ENCODE results near the gene VPS51.
"Not testable (repeated sequence)": the region's sequence is repeated elsewhere in the genome, so short reads cannot be mapped to it uniquely, and the experiment has no call there.

The VPS51 gene

DNA sequence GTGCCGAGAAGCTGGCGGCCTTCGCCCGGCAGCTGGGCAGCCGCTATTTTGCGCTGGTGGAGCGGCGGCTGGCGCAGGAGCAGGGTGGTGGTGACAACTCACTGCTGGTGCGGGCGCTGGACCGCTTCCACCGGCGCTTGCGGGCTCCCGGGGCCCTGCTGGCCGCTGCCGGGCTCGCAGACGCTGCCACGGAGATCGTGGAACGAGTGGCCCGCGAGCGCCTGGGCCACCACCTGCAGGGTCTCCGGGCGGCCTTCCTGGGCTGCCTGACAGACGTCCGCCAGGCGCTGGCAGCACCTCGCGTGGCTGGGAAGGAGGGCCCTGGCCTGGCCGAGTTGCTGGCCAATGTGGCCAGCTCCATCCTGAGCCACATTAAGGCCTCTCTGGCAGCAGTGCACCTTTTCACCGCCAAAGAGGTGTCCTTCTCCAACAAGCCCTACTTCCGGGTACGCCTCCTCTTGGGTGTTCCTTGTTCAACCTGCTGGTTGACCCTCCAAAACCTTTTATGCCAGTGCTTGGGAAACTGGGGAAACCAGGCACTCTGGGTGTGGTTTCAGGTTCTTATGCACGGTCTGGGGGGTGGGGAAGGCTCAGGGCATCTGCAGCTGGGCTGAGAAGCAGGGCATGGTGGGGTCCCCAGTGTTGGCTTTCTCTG is 12.6 kb downstream of the VPS51 start:
- no peak for DNase-seq

DNA sequence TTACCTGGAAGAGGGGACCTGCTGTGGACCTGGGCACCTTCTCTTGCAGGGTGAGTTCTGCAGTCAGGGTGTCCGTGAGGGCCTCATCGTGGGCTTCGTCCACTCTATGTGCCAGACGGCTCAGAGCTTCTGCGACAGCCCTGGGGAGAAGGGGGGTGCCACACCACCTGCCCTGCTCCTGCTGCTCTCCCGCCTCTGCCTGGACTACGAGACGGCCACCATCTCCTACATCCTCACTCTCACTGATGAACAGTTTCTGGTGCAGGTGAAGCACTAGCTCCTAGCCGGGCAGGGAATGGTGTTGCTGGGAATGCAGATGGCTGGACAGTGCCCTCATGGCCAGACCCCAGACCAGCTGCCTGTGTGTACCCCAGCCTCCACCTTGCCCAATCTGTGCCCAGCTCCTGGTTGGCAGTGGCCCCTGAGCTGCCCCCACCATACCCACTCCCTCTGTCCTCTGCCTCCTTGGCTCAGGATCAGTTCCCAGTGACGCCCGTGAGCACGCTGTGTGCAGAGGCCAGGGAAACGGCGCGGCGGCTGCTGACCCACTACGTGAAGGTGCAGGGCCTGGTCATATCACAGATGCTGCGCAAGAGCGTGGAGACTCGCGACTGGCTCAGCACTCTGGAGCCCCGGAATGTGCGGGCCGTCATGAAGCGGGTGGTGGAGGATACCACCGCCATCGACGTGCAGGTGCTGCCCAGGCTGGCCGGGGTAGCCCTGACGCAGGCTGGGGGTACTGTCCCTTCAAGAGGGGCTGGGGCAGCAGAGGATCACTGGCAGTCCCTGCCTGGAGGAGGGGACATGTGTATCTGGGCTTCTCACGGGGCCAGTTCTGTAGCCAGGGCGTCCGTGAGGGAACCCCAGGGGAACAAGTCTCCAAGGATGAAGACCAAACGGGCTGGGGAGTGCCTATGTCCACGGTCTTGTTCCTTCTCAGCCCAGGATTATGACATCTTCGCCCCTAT is 13.5 kb downstream of the VPS51 start:
- no peak for DNase-seq

DNA sequence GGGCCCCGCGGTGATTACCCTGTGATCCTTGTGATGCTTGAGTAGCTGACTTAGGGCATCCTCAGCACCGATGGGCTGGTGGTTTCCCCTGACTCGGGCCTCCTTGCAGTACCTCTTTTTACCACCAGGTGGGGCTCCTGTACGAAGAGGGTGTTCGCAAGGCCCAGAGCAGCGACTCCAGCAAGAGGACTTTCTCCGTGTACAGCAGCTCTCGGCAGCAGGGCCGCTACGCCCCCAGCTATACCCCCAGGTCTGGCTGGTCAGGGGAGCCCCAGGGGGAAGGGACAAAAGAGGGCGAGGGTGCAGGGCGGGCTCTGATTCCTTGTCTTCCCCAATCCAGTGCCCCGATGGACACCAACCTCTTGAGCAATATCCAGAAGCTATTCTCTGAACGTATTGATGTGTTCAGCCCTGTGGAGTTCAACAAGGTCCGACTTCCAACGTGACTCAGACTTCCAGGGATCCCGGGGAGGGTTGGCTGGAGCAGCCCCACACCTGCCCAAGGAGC is 14.4 kb downstream of the VPS51 start:
- peak; percentile 72 for DNase-seq

DNA sequence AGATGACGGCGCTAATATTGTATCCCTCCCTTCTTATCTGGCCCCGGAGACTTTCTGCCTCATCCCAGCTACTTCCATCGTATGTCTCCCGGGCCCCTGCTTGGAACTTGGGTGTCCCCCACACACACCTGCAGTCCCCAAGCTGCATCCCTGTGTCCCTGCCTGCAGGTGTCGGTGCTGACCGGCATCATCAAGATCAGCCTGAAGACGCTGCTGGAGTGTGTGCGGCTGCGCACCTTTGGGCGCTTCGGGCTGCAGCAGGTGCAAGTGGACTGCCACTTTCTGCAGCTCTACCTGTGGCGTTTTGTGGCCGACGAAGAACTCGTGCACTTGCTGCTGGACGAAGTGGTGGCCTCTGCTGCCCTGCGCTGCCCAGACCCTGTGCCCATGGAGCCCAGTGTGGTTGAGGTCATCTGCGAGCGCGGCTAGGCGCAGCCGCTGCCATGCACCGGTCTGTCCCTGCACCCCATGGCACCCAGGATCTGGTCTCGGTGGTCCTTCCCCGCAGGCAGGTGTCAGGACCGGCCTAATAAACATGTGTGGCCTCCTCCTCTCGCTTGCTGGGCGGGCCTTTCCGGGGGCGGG is 15.2 kb downstream of the VPS51 start:
- DNase-seq = no peak

DNA sequence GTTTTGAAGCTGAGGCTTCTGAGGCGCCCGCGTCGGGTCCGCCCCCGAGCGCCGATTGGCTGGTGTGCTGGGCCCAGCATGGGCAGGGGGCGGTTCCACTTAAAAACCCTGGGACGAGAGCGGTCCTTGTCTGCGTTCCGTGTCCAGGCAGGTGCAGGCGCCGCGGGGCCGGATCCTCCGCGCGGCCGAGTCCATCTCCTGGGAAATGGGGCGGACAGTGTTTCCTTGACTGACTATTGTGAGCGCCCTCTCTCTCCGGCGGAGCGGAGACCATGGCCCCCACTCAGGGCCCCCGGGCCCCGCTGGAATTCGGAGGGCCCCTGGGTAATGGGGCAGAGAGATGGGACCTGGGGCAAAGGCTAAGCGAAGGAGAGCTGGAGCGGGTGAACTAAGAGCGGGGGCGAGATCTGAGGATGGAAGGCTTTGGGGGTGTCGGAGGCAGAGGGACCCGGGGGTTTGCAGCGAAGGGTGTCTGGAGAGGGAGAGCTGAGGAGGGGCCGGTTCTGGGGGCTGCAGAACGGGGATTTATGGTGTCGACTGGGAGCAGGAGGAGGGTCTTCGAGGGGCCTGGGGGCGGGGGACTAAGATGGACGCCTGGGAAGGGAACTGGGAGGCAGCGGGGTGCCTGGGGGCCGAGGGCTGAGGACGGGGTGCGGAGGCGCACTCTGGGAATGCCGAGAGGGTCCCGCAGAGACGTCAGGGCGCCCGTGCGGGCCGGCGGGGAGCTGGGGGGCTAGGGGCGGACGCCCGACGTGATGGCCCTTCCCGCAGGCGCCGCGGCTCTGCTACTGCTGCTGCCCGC is 15.9 kb downstream of the VPS51 start, which contains the start of gene TM7SF2:
Gene TM7SF2 (plus strand): TSS at position 129 of the 802 bp plus-strand sequence. CDS start 144 bp downstream, at position 273.
- DNase-seq = peak; percentile 94

DNA sequence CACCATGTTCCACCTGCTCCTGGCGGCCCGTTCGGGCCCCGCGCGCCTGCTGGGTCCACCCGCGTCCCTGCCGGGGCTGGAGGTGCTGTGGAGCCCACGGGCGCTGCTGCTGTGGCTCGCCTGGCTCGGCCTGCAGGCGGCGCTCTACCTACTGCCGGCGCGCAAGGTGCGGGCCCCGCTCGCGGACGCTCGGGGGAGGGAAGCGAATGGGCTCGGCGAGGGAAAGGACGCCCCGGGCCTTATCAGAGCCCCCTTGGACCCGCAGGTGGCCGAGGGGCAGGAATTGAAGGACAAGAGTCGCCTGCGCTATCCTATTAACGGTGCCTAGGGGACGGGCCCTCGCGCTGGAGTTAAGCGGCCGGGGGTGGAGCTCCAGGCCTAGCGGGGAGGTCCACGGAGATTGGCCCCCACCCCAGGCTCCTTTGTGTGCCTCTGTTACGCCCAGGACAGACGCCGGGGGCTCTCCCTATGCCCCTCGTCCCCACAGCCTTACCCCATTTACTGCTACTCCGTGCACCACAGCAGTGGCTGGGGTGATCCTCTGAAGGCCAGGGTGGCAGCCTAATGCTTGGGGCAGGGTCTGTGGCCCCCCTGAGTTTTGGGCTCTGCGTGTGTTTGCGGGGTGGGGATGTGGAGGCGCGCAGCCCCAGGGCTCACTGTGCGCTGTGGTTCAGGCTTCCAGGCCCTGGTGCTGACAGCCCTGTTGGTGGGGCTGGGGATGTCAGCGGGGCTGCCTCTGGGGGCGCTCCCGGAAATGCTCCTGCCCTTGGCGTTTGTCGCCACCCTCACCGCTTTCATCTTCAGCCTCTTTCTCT is 16.7 kb downstream of the VPS51 start:
- peak; percentile 38 for DNase-seq

DNA sequence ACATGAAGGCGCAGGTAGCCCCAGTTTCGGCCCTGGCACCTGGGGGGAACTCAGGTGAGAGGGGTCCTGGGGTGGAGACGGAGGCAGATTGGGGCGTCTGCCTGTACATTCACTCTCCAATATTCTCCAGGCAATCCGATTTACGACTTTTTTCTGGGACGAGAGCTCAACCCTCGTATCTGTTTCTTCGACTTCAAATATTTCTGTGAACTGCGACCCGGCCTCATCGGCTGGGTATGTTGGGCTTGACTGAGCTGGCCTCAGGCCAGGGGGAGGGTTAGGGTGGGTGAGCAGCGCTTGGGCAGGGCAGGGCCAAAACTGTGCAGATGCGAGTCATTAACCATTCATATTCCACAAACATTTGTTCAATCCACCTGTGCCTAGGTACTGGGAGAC is 17.3 kb downstream of the VPS51 start:
- peak; percentile 41 for DNase-seq

DNA sequence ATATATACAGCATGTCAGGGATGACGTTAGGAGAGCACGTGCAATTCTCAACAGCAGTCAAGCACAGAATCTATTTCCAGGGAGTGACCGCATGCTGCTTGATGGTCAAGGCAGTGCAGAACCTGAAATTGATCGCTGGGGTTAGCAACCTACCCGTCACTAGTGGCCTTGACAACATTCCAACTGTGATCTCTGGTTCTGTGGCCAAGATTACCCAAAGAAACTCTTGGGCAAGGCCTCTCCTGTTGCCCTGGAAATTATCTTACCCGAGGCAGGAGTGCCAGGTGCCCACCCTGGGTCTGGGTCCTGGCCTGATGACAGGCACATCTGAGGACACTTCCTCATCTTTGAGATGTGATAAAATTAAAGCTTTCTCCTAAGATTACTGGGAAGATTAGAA is 17.8 kb downstream of the VPS51 start:
- no peak for DNase-seq

DNA sequence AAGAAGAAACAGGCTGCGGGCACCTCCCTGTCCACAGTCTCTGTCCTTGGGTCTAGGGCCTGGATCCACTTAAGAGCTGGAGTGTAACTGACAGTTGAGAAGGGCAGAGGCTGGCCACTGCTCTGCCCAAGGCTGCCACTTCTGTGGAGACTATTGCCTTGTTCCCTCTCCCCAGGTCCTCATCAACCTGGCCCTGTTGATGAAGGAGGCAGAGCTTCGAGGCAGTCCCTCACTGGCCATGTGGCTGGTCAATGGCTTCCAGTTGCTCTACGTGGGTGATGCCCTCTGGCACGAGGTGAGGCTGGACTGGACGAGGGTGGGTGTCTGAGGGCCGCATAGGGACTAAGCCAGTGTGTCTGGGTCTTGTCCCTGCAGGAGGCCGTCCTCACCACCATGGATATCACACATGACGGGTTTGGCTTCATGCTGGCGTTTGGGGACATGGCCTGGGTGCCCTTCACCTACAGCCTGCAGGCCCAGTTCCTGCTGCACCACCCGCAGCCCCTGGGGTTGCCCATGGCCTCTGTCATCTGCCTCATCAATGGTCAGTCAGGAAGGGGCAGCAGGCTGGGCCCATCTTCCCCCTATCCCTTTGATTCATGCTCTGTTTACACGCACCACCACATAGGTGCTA is 18.6 kb downstream of the VPS51 start:
- no peak for DNase-seq

DNA sequence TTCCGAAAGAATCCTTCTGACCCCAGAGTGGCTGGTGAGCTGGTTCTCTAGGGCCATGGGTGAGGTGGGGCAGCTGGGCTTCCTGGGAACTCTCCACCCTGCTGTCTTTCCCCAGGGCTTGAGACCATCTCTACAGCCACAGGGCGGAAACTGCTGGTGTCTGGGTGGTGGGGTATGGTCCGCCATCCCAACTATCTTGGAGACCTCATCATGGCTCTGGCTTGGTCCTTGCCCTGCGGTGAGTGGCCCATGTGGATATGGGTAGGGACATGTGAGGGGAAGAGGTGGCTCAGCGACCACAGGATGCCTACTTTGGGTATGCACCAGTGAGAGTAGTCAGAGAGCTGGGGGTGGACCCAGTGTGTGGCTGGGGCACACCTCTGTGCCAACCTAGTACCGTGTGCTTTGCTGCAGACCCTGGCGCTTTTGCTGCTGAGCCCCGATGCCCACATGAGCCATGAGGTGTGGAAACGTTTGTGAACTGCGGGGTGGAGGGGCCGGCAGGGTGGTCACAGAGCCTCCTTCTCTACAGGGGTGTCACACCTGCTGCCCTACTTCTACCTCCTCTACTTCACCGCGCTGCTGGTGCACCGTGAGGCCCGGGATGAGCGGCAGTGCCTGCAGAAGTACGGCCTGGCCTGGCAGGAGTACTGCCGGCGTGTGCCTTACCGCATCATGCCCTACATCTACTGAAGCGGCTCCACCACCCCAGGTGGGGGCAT is 19.5 kb downstream of the VPS51 start:
- no peak for DNase-seq

DNA sequence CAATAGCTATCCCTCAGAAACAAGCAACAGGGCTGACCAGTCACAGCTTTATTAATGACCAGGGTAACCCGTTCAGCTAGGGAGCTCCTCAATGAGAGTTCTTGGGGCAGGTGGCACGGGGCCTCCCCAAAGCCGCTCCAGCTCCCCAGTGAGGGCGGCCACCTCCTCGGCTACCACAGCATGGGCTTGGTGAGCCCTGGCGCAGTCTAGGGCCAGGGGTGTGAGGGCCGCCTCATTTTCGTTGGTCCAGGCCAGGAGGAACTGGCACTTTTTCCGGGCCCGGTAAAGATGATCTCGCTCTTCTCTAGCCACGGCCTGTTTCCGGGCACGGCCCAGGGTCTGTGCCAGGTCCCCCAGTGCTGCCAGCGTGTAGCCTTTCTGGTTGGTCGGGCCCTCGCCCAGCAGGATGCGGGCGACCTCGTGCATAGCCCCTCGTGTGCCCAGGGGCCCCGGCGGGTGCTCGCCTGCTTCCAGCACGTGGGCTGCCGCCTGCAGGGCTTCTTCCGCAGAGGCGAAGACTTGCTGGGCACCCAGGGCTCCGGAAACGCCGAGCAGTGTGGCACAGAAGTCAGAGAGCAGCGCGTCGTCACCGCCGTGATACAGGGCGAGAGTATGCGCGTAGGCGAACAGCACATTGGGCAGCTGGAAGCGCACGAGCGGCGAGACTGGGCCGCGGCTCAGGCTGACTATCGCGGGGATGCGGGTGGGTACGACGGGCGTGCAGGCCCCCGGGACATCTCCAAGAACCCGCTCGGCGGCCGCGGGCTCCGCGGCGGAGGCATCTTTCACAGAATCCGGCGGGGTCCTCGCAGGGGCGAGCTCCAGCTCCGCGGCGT is 20.6 kb downstream of the VPS51 start:
- DNase-seq = peak; percentile 7

DNA sequence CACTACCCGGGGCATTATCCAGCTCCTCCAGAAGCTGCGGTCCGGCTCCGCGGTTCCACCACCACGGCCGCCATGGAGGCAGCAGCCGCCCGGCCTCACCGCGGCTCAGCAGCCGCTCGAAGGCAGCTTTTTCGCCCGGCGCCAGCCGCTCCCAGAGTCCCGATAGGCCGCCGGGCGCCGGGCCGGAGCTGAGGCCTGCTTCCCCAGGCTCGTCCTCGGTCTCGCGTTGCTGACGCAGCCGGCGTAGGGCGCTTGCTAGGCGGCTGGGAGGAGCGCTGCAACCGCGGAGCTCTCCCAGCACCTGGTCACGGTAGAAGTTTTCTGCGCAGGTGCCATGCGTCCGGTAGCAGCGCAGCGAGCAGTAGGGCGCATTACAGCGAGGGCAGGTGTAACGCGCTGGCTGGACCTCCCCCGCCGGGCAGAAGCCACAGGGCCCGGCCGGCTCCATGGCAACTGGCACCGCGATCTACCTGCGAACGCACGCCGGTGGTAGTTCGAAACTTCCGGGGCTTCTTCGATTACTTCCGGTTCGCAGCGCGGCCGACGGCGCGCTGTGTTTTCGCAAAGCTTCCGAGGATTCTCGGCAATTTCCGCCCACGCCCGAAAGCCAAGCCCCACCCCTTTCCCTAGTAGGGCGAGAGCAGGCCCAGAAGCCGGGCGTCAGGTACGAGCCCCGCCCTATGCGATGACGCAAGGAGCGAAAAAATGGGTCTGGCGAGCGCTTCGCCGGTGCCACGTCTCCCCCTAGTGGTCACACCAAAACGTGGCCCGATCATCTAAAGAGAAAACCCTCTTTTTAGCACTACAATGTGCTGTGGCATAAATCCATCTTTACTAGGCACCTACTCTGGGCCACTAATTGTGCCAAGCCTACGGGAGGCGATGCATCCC is 21.4 kb downstream of the VPS51 start, which contains the start of gene ZNHIT2:
Gene ZNHIT2 (minus strand): TSS at position 496 of the 891 bp plus-strand sequence. CDS start 48 bp downstream, at position 448.
- DNase-seq = peak; percentile 98

DNA sequence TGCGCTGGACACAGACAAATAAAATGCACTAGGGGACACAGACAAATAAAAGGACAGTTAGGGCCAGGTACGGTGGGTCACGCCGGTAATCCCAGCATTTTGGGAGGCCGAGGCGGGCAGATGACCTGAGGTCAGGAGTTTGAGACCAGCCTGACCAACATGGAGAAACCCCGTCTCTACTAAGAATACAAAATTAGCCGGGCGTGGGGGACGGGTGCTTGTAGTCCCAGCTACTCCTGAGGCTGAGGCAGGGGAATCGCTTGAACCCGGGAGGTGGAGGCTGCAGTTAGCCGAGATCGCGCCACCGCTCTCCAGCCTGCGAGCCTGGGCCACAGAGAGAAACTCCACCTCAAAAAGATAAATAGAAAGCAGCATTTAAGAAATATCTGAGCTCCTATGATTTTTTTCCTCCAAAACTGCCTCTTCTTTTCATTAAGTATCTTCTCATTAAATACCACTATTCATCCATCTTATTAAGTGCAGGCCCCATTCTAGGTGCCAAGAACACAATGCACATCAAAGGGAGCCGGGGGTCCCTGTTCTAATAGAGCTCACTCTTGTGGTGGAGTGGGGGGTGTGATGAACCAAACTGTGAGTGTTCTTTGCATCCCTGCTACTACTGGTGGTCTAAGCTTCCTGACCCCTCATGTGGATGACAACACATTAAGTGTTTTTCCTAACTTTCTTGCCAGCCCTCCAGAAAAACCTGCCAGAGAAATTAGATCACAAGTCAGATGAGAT is 22.3 kb downstream of the VPS51 start:
- DNase-seq = no peak

DNA sequence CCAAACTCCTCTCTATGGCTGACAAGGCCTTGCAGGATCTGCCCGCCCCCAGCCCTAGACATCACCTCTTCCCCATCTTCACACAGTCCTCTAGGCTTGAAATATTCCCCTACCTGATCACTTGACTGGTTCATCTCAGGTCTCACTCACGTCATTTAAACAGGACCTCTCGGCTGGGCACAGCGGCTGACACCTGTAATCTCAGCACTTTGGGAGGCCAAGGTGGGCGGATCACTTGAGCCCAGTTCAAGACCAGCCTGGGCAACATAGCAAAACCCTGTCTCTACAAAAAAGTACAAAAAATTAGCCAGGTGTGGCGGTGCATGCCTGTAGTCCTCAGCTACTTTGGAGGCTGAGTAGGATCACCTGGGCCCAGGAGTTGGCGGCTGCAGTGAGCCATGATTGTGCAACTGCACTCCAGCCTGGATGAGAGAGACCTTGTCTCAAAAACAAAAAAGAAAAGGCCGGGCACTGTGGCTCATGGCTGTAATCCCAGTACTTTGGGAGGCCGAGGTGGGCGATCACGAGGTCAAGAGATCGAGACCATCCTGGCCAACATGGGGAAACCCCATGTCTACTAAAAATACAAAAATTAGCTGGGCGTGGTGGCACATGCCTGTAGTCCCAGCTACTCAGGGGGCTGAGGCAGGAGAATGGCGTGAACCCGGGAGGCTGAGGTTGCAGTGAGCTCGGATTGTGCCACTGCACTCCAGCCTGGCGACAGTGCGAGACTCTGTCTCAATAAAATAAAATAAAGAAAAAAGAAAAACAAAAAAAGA is 23.1 kb downstream of the VPS51 start:
- DNase-seq = not testable (repeated sequence)

DNA sequence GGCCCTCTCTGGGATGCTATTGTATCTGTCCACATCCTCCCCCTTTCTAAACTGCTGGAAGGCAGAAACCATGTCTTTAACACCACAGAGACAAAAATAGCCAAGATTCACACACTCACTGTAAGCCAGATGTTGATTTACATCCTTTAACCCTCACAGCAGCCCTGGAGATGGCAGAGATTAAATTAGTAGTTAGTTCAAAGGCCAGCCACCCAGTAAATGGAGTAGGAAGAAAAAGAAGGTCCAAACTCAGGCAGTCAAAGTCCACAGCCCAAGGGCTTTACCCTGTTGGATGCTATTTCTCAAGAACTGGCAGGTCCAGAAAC is 23.6 kb downstream of the VPS51 start:
- no peak for DNase-seq

DNA sequence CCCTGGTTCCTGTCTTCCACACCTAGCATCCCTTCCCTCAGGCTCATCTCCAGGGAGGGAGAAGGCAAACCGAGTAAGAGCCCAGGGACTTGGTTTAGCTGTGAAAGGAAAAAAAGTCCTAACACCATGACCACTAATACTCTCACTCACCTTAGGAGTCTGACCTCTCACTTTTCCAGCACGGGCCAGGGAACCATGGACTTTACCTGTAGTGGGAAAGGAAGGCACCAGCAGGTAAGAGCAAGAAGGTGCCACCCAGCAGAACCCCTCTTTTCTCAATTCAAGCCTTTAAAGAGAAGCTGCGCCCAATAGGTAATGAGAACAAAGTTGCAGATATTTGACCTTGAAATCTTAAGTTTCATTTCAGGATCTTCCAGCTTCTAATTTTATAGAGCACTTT is 24.8 kb downstream of the VPS51 start:
- no peak for DNase-seq

DNA sequence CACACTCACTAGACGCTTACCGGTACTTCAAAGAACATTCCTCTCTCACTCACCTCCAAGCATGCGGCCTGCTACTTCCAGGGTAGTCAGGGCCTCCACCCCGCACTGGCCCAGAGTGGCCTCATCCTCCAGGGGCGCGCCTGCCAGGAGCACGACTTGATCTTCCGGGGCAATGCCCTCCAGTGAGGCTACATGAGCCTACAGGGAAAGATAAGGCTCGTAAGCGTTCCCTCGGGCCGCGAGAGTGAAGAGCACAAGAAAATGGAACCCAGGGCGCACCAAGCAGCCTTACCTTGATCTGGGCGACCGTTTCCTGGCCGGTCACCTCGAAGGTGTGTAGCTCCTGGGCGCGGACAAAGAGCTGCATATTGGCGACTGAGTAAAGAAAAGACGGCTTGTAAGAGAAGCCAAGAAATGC is 25.4 kb downstream of the VPS51 start:
- DNase-seq = no peak

Measured in NCI-H1105 treated with DMSO at 0.1 percent for 48 hours (cell line).